WTC11 (cell line): ENCODE results near the gene CEP20. TPM values are rescaled to one million over a fixed set of nuclear protein-coding genes. Genes with fewer than 3 reads are reported as not detected.
A peak's percentile ranks its signal among the peaks of the same experiment; 100 is the strongest.

Experiments
- ATAC-seq: fragments of 200-7000 bp; cut with Tn5 transposase; 2 replicates; pipeline ENCODE4 v1.10.0; 2021; ENCODE audit warnings: mild to moderate bottlenecking, moderate library complexity
- CTCF ChIA-PET: fragments of 300-600 bp; sonication (Branson Sonifier 250); formaldehyde crosslinking; loops from one replicate; lab custom pipeline; 2021; ENCODE audit warnings: antibody characterized with exemption; lab: Charles Lee
- POLR2A ChIA-PET: fragments of 350-600 bp; sonication (Branson Sonifier 250); formaldehyde crosslinking; loops from one replicate; lab custom pipeline; 2021; ENCODE audit warnings: antibody characterized with exemption; lab: Charles Lee
- DNase-seq: peaks from one replicate; pipeline ENCODE4 v3.0.0; 2021; ENCODE audit warnings: low spot score
- H3K27ac Mint-ChIP-seq: 2 replicates; pipeline ENCODE4 v1.8.0; 2021; ENCODE audit warnings: mixed read lengths
- H3K27me3 Mint-ChIP-seq: 2 replicates; pipeline ENCODE4 v1.8.0; 2021; ENCODE audit warnings: low read depth, mild to moderate bottlenecking, moderate library complexity, mixed read lengths
- H3K36me3 Mint-ChIP-seq: 2 replicates; pipeline ENCODE4 v1.8.0; 2021; ENCODE audit warnings: mixed read lengths
- H3K4me1 Mint-ChIP-seq: 2 replicates; pipeline ENCODE4 v1.8.0; 2022; ENCODE audit warnings: mixed read lengths
- H3K4me3 Mint-ChIP-seq: 2 replicates; pipeline ENCODE4 v1.8.0; 2021; ENCODE audit warnings: mild to moderate bottlenecking, moderate library complexity, mixed read lengths
- H3K9me3 Mint-ChIP-seq: 2 replicates; pipeline ENCODE4 v1.8.0; 2021; ENCODE audit warnings: mixed read lengths
- ELF4 ChIP-seq: sonication (generic); formaldehyde crosslinking; IDR thresholded peaks from 2 replicates; pipeline ENCODE4 v1.8.1; 2022; ENCODE audit warnings: low read depth, mild to moderate bottlenecking, moderate library complexity, missing genetic modification reagents
- FOXK1 ChIP-seq: sonication (generic); formaldehyde crosslinking; IDR thresholded peaks from 2 replicates; pipeline ENCODE4 v1.8.0; 2022; ENCODE audit warnings: mild to moderate bottlenecking, moderate library complexity, missing genetic modification reagents
- GABPB1 ChIP-seq: sonication (generic); formaldehyde crosslinking; IDR thresholded peaks from 2 replicates; pipeline ENCODE4 v1.8.1; 2023; ENCODE audit warnings: mild to moderate bottlenecking, missing genetic modification reagents
- HMGA2 ChIP-seq: fragments of 250-450 bp; sonication (Bioruptor Pico); IDR thresholded peaks from 2 replicates; pipeline ENCODE4 v1.4.0; 2021; ENCODE audit warnings: mild to moderate bottlenecking, moderate library complexity
- IRF2 ChIP-seq: sonication (generic); formaldehyde crosslinking; IDR thresholded peaks from 2 replicates; pipeline ENCODE4 v1.8.0; 2022; ENCODE audit warnings: low read depth, missing genetic modification reagents, borderline replicate concordance
- PRRX2 ChIP-seq: fragments of 250-450 bp; sonication (Bioruptor Pico); IDR thresholded peaks from 2 replicates; pipeline ENCODE4 v1.8.0; 2021; ENCODE audit warnings: mild to moderate bottlenecking
- SMAD3 ChIP-seq: sonication (generic); formaldehyde crosslinking; IDR thresholded peaks from 2 replicates; pipeline ENCODE4 v1.8.0; 2022; ENCODE audit warnings: missing genetic modification reagents, mild to moderate bottlenecking, borderline replicate concordance
- ZNF232 ChIP-seq: sonication (generic); formaldehyde crosslinking; IDR thresholded peaks from 2 replicates; pipeline ENCODE4 v1.8.0; 2022; ENCODE audit warnings: mild to moderate bottlenecking, missing genetic modification reagents
- ZNF317 ChIP-seq: sonication (generic); formaldehyde crosslinking; IDR thresholded peaks from 2 replicates; pipeline ENCODE4 v1.8.1; 2023; ENCODE audit warnings: low read depth, mild to moderate bottlenecking, moderate library complexity, missing genetic modification reagents, borderline replicate concordance
- ZNF425 ChIP-seq: fragments of 250-450 bp; sonication (Bioruptor Pico); conservative IDR thresholded peaks from 2 replicates; pipeline ENCODE4 v1.9.0; 2021; ENCODE audit warnings: mild to moderate bottlenecking
- total RNA-seq: library from RNA; stranded (reverse); gene quantifications from 3 replicates; pipeline ENCODE4 v1.2.3, GENCODE V29; 2021
- TF ChIP-seq, protein P1 (sequence below): fragments of 250-450 bp; sonication (Bioruptor Pico); IDR thresholded peaks from 2 replicates; pipeline ENCODE4 v2.1.2; 2022; ENCODE audit warnings: mild to moderate bottlenecking, moderate library complexity
- TF ChIP-seq, protein P2 (sequence below): sonication (generic); formaldehyde crosslinking; IDR thresholded peaks from 2 replicates; pipeline ENCODE4 v1.8.0; 2022; ENCODE audit warnings: mild to moderate bottlenecking, missing genetic modification reagents
- TF ChIP-seq, protein P3 (sequence below): sonication (generic); formaldehyde crosslinking; IDR thresholded peaks from 2 replicates; pipeline ENCODE4 v1.8.1; 2023; ENCODE audit warnings: mild to moderate bottlenecking, missing genetic modification reagents, moderate library complexity
- TF ChIP-seq, protein P4 (sequence below): sonication (generic); formaldehyde crosslinking; IDR thresholded peaks from 2 replicates; pipeline ENCODE4 v1.8.1; 2023; ENCODE audit warnings: mild to moderate bottlenecking, missing genetic modification reagents, borderline replicate concordance

The CEP20 gene
- total RNA-seq, 1 experiment from 2014 or later, result 39.1 TPM

- Mint-ChIP-seq H3K27ac (no peak overlapping the region), H3K4me3 (no peak overlapping the region), H3K9me3 (peaks cover 9% of the 10 kb centered on the region), H3K4me1 (no peaks in the 10 kb centered on the region), H3K36me3 (no peaks in the 10 kb centered on the region), H3K27me3 (no peaks in the 10 kb centered on the region; the same call in 1 of the 2 replicates)
- ATAC-seq (no peak), DNase-seq (no peak)
- CTCF ChIA-PET, result no interaction called here
- POLR2A ChIA-PET, result no interaction called here
- TF ChIP-seq PRRX2 (CRISPR knock-in tag) (no peak), HMGA2 (CRISPR knock-in tag) (no peak), ZNF232 (no peak)
- TF ChIP-seq, protein P1, sequence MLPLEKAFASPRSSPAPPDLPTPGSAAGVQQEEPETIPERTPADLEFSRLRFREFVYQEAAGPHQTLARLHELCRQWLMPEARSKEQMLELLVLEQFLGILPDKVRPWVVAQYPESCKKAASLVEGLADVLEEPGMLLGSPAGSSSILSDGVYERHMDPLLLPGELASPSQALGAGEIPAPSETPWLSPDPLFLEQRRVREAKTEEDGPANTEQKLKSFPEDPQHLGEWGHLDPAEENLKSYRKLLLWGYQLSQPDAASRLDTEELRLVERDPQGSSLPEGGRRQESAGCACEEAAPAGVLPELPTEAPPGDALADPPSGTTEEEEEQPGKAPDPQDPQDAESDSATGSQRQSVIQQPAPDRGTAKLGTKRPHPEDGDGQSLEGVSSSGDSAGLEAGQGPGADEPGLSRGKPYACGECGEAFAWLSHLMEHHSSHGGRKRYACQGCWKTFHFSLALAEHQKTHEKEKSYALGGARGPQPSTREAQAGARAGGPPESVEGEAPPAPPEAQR, result no peak
These were observed 46.6 kb upstream of the CEP20 start for GRCh38 chr16:15934991-15935390.

DNA sequence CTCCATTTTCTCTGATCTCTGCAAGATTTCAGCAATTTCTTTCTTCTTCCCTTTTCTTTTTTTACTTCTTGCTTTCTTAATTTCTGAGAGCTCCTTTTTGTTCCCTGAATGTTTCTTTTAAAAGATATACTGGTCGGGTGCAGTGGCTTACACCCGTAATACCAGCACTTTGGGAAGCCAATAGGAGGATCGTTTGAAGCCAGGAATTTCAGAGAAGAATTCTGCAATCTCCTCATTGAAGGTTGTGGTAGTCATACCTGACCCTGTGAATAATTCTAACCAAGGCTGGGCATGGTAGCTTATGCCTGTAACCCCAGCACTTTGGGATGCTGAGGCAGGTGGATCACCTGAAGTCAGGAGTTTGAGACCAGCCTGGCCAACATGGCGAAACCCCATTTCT is 45.4 kb upstream of the CEP20 start:
- Mint-ChIP-seq H3K36me3 (no peaks in the 10 kb centered on the region), H3K27ac (no peak overlapping the region), H3K27me3 (no peaks in the 10 kb centered on the region; the same call in 1 of the 2 replicates), H3K4me3 (no peak overlapping the region), H3K4me1 (no peaks in the 10 kb centered on the region), H3K9me3 (peaks cover 9% of the 10 kb centered on the region)
- CTCF ChIA-PET, result no interaction called here
- POLR2A ChIA-PET, result no interaction called here
- ATAC-seq (no peak), DNase-seq (no peak)
- TF ChIP-seq, protein P2, sequence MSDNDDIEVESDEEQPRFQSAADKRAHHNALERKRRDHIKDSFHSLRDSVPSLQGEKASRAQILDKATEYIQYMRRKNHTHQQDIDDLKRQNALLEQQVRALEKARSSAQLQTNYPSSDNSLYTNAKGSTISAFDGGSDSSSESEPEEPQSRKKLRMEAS (CRISPR knock-in tag), result no peak
- TF ChIP-seq ZNF425 (no peak), FOXK1 (CRISPR knock-in tag) (no peak)

DNA sequence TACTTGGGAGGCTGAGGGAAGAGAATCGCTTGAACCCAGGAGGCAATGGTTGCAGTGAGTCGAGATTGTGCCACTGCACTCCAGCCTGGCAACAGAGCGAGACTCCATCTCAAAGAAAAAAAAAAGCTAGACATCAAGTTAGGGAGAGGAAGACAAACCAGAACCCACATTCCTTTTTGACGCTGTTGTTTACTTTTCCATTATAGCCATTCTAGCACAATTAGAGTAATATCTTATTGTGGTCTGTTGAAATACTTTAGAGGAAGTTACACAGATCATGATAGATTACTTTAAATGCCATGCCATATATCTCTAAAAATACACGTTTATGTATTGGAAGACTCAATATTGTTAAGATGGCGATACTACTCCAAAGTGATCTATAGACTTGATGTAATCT is 44.5 kb upstream of the CEP20 start:
- Mint-ChIP-seq H3K27me3 (no peaks in the 10 kb centered on the region; the same call in 1 of the 2 replicates), H3K36me3 (no peaks in the 10 kb centered on the region), H3K9me3 (peaks cover 9% of the 10 kb centered on the region), H3K4me3 (no peak overlapping the region), H3K27ac (no peak overlapping the region), H3K4me1 (no peaks in the 10 kb centered on the region)
- CTCF ChIA-PET, result no interaction called here
- POLR2A ChIA-PET, result no interaction called here
- no peak for DNase-seq
- no peak for TF ChIP-seq SMAD3 (CRISPR knock-in tag)
- ATAC-seq, result no peak

GRCh38 chr16:15928261-15929104 is 40.1 kb upstream of the CEP20 start:
- no peak for ATAC-seq

More at GRCh38 chr16:15928261-15929104, 40.1 kb upstream of the CEP20 start:
- ChIA-PET CTCF (no interaction called here), POLR2A (no interaction called here)
- Mint-ChIP-seq H3K27me3 (no peaks in the 10 kb centered on the region), H3K27ac (no peak overlapping the region), H3K4me3 (no peak overlapping the region), H3K36me3 (no peaks in the 10 kb centered on the region), H3K4me1 (peaks cover 5% of the 10 kb centered on the region; the same call in 1 of the 2 replicates), H3K9me3 (no peaks in the 10 kb centered on the region)
- no peak for DNase-seq
- TF ChIP-seq ELF4 (CRISPR knock-in tag) (no peak), ZNF425 (no peak), IRF2 (no peak), PRRX2 (CRISPR knock-in tag) (no peak), ZNF317 (CRISPR knock-in tag) (no peak), GABPB1 (CRISPR knock-in tag) (peak; percentile 40; the same call in 1 of the 2 replicates)
- TF ChIP-seq, protein P3, sequence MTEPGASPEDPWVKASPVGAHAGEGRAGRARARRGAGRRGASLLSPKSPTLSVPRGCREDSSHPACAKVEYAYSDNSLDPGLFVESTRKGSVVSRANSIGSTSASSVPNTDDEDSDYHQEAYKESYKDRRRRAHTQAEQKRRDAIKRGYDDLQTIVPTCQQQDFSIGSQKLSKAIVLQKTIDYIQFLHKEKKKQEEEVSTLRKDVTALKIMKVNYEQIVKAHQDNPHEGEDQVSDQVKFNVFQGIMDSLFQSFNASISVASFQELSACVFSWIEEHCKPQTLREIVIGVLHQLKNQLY (CRISPR knock-in tag), result no peak
- TF ChIP-seq, protein P4, sequence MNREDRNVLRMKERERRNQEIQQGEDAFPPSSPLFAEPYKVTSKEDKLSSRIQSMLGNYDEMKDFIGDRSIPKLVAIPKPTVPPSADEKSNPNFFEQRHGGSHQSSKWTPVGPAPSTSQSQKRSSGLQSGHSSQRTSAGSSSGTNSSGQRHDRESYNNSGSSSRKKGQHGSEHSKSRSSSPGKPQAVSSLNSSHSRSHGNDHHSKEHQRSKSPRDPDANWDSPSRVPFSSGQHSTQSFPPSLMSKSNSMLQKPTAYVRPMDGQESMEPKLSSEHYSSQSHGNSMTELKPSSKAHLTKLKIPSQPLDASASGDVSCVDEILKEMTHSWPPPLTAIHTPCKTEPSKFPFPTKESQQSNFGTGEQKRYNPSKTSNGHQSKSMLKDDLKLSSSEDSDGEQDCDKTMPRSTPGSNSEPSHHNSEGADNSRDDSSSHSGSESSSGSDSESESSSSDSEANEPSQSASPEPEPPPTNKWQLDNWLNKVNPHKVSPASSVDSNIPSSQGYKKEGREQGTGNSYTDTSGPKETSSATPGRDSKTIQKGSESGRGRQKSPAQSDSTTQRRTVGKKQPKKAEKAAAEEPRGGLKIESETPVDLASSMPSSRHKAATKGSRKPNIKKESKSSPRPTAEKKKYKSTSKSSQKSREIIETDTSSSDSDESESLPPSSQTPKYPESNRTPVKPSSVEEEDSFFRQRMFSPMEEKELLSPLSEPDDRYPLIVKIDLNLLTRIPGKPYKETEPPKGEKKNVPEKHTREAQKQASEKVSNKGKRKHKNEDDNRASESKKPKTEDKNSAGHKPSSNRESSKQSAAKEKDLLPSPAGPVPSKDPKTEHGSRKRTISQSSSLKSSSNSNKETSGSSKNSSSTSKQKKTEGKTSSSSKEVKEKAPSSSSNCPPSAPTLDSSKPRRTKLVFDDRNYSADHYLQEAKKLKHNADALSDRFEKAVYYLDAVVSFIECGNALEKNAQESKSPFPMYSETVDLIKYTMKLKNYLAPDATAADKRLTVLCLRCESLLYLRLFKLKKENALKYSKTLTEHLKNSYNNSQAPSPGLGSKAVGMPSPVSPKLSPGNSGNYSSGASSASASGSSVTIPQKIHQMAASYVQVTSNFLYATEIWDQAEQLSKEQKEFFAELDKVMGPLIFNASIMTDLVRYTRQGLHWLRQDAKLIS, result no peak
